Measurements from ENCODE around the gene DLGAP1.

- TF ChIP-seq CTCF (conservative IDR thresholded peaks at IDR 0.05; ENCODE audit: low read depth in 2 of 2) (no peak), EZH2 (IDR thresholded peaks at IDR 0.05; ENCODE audit: low read depth, unreplicated experiment) (no peak), POLR2AphosphoS5 (IDR thresholded peaks at IDR 0.05; ENCODE audit: low read depth) (no peak), ZNF462 (CRISPR knock-in tag; IDR thresholded peaks at IDR 0.05) (no peak), ZNF114 (CRISPR knock-in tag; IDR thresholded peaks at IDR 0.05) (no peak), EZH2phosphoT487 (IDR thresholded peaks at IDR 0.05; ENCODE audit: unreplicated experiment) (no peak), NANOG (IDR thresholded peaks at IDR 0.05; ENCODE audit: borderline replicate concordance) (no peak), JUNB (IDR thresholded peaks at IDR 0.05; ENCODE audit: unreplicated experiment) (no peak), REST (IDR thresholded peaks at IDR 0.05; ENCODE audit: unreplicated experiment) (no peak), ETS1 (IDR thresholded peaks at IDR 0.05) (no peak), CREB1 (CRISPR knock-in tag; IDR thresholded peaks at IDR 0.05; ENCODE audit: low read depth) (no peak), ZNF331 (CRISPR knock-in tag; IDR thresholded peaks at IDR 0.05; ENCODE audit: low read depth) (no peak)
These were observed 871.2 kb downstream of the DLGAP1 start for GRCh38 chr18:3583873-3584247.

Data from GM23338 (cell line).